ENCODE results near the gene COL4A6.

COL4A6 gene

GRCh38 chrX:108316456-108316855 lies 121.8 kb downstream of the COL4A6 start:
- Mint-ChIP-seq H3K4me1 (no peaks in the 10 kb centered on the region), H3K4me3 (no peak overlapping the region), H3K27me3 (no peaks in the 10 kb centered on the region), H3K9me3 (peaks cover 3% of the 10 kb centered on the region), H3K36me3 (no peaks in the 10 kb centered on the region), H3K27ac (no peak overlapping the region)
- no peak for ATAC-seq

- Mint-ChIP-seq H3K4me3 (no peak overlapping the region), H3K36me3 (no peaks in the 10 kb centered on the region)
- ATAC-seq = no peak
These were observed 124.6 kb downstream of the COL4A6 start for GRCh38 chrX:108313669-108314068.

DNA sequence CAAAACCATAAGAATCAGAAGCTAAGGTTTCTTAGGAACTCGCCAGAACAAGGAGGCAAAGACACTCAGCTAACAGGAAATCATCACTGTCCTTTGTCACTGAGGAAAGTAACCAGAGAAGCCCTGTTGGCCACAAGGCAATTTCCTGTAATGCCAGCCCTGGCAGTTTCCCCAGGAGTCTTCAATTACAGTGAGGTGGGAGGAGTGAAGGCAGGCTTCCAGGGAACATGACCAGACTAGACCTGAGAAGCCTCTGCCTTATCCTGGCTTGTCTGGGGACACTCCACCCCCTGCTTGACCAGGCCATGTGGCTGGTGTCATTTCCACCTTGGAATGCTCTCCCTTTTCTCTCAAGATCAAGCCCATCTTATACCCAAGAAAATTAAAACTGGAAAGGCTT lies 125.3 kb downstream of the COL4A6 start:
- no peaks in the 10 kb centered on the region for H3K27me3 Mint-ChIP-seq
- peaks cover 3% of the 10 kb centered on the region for H3K9me3 Mint-ChIP-seq
- no peaks in the 10 kb centered on the region for H3K4me1 Mint-ChIP-seq
- no peak for ATAC-seq
- no peak overlapping the region for H3K27ac Mint-ChIP-seq
- no peak overlapping the region for H3K4me3 Mint-ChIP-seq
- no peaks in the 10 kb centered on the region for H3K36me3 Mint-ChIP-seq

More at GRCh38 chrX:108313669-108314068, 124.6 kb downstream of the COL4A6 start:
- H3K9me3 Mint-ChIP-seq = peaks cover 3% of the 10 kb centered on the region
- no peaks in the 10 kb centered on the region for H3K27me3 Mint-ChIP-seq
- no peaks in the 10 kb centered on the region for H3K4me1 Mint-ChIP-seq
- H3K27ac Mint-ChIP-seq = no peak overlapping the region

DNA sequence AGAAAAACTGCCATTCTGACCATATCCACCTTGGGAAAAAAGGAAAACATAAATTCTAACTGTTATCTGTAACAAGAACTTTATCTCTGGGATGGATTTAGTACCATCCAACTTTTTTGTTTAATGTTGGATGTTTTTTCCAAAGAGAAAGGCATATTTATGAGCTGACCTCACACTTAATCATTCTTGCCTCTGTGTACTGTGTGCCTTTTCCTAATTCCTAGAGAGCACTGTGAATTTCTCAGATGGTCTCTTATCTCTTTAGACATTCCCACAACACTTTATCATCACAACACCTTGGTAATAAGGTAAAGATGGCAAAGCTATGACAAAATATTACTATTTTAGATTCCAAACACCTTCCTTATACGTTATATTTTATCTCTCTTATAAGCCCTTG lies 126.2 kb downstream of the COL4A6 start:
- H3K4me1 Mint-ChIP-seq = no peaks in the 10 kb centered on the region
- H3K27me3 Mint-ChIP-seq = no peaks in the 10 kb centered on the region
- peaks cover 2% of the 10 kb centered on the region for H3K9me3 Mint-ChIP-seq
- H3K27ac Mint-ChIP-seq = no peak overlapping the region
- ATAC-seq = no peak
- H3K4me3 Mint-ChIP-seq = no peak overlapping the region
- no peaks in the 10 kb centered on the region for H3K36me3 Mint-ChIP-seq

DNA sequence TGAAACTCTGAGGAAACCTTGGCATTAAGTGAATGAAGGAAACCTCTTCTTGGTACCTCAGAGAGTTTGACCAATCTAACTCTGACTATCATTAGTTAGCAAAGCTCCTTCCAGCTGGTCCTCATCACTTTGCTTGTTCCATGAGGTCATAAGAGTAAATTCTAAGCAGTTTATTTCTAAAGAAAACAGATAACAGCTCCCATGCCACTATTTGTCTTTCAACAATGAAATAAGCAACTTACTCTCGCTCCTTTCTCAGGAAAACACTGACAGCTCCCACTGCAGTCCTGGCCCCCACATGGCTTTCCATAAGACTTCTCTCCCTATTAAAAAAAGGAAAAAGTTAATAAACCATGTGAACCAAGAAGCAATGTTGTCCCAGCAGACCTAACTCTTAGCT lies 127.7 kb downstream of the COL4A6 start:
- no peak overlapping the region for H3K4me3 Mint-ChIP-seq
- H3K27ac Mint-ChIP-seq = no peak overlapping the region
- H3K27me3 Mint-ChIP-seq = no peaks in the 10 kb centered on the region
- no peaks in the 10 kb centered on the region for H3K4me1 Mint-ChIP-seq
- H3K9me3 Mint-ChIP-seq = no peaks in the 10 kb centered on the region
- no peak for ATAC-seq
- no peaks in the 10 kb centered on the region for H3K36me3 Mint-ChIP-seq

GRCh38 chrX:108309144-108309543 lies 129.1 kb downstream of the COL4A6 start:
- no peak for ATAC-seq

DNA sequence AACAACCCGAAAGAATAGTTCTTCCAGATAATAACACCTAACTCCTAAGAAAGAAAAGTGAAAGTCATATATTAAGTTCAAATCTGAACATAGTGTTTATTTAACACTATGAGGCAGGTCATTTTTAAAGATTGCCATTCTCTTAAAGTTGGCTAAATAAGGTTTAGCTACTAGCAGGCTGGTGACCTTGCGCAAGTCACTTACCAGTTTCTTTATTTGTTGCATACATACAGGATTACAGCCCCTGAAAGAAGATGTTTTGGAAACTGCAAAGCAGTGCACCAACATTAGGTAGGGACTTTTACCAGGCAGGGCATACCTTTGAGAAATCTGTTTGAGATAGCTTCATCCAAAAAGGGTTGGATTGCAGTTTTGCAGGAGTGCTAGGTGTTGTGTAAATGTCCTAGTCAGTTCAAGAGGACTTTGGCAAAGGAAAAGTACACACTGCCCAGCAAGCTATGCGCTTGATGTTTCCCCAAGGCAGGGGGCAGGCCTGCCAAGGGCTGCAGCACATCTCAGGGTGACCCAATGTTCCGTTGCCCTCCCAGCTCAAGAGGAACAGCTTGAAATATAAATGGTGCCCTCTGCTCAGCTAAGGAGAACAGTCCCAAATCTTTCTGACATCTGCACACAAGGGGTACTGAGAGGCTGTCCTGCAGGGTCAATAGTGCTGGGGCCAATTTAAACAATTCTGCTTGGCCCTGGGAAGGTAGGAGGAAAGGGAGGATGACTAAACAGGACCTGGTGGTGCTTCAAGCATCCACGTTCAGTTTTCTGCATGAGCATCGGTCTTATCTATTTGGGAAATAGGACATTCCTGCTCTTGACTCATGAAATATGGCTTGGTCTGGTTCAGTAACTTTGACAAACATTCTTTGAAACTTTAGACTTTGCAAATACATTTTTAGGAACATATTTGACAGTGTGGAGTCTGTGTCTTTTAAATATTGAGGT lies 130.8 kb downstream of the COL4A6 start:
- no peaks in the 10 kb centered on the region for H3K27me3 Mint-ChIP-seq
- H3K4me3 Mint-ChIP-seq = no peak overlapping the region
- no peaks in the 10 kb centered on the region for H3K4me1 Mint-ChIP-seq
- no peak for ATAC-seq
- no peaks in the 10 kb centered on the region for H3K36me3 Mint-ChIP-seq
- no peaks in the 10 kb centered on the region for H3K9me3 Mint-ChIP-seq
- H3K27ac Mint-ChIP-seq = no peak overlapping the region

More at GRCh38 chrX:108309144-108309543, 129.1 kb downstream of the COL4A6 start:
- Mint-ChIP-seq H3K4me1 (no peaks in the 10 kb centered on the region), H3K36me3 (no peaks in the 10 kb centered on the region), H3K27me3 (no peaks in the 10 kb centered on the region), H3K9me3 (no peaks in the 10 kb centered on the region), H3K27ac (no peak overlapping the region), H3K4me3 (no peak overlapping the region)

DNA sequence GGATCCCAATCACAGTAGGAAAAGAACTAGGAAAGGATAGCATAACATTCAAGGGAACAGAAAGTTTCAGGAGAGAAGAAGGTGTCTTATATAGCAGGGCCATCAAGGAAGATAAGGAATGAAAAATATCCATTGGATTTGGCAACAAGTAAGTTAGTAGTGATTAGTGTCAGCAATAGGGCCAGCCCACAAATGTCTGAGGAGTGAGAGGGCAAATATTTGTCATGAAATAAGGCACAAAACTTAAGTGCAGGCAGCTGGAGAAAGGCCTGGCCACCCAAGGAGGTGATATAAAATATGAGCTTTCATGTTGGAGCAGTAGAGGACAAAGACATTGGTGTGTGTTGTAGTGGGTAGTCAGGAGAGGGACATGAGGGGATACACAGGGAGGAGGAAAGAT lies 132.1 kb downstream of the COL4A6 start:
- no peak overlapping the region for H3K27ac Mint-ChIP-seq

GRCh38 chrX:108304757-108305156 lies 133.5 kb downstream of the COL4A6 start:
- Mint-ChIP-seq H3K4me3 (no peak overlapping the region), H3K9me3 (no peaks in the 10 kb centered on the region), H3K27me3 (no peaks in the 10 kb centered on the region), H3K27ac (no peak overlapping the region), H3K36me3 (no peaks in the 10 kb centered on the region), H3K4me1 (no peaks in the 10 kb centered on the region)
- ATAC-seq = no peak

More for the DNA sequence above, 132.1 kb downstream of the COL4A6 start:
- Mint-ChIP-seq H3K4me1 (no peaks in the 10 kb centered on the region), H3K27me3 (no peaks in the 10 kb centered on the region), H3K9me3 (no peaks in the 10 kb centered on the region), H3K4me3 (no peak overlapping the region), H3K36me3 (no peaks in the 10 kb centered on the region)
- ATAC-seq = no peak

- ATAC-seq = no peak
- Mint-ChIP-seq H3K4me3 (no peak overlapping the region), H3K9me3 (no peaks in the 10 kb centered on the region), H3K27ac (no peak overlapping the region), H3K27me3 (no peaks in the 10 kb centered on the region), H3K36me3 (no peaks in the 10 kb centered on the region), H3K4me1 (no peaks in the 10 kb centered on the region)
These were observed 134.0 kb downstream of the COL4A6 start for GRCh38 chrX:108304210-108304609.

DNA sequence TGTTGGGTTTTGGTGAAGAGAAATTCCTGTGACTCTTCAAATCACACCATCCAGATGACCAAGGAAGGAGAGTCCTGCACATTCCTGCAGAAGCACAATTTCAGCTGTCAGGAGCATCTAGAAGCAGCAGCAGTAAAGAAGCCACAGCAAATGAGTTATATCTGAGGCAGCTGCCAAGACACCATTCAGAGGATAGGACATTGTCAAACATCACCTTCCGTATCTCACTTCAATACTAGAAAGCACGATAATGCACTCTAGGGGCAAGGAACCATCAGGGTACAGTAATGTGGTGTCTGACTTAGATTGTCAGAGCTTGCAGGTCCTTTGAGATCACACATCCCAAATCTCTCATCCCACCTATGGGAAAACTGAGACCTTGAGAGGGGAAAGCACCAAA lies 134.5 kb downstream of the COL4A6 start:
- Mint-ChIP-seq H3K4me1 (no peaks in the 10 kb centered on the region), H3K4me3 (no peak overlapping the region), H3K36me3 (no peaks in the 10 kb centered on the region), H3K27ac (no peak overlapping the region), H3K9me3 (no peaks in the 10 kb centered on the region), H3K27me3 (no peaks in the 10 kb centered on the region)
- ATAC-seq = no peak

GRCh38 chrX:108299704-108300103 lies 138.5 kb downstream of the COL4A6 start:
- no peaks in the 10 kb centered on the region for H3K4me1 Mint-ChIP-seq
- H3K9me3 Mint-ChIP-seq = no peaks in the 10 kb centered on the region
- no peaks in the 10 kb centered on the region for H3K27me3 Mint-ChIP-seq
- H3K4me3 Mint-ChIP-seq = no peak overlapping the region
- no peak for ATAC-seq
- H3K27ac Mint-ChIP-seq = no peak overlapping the region
- H3K36me3 Mint-ChIP-seq = no peaks in the 10 kb centered on the region

- Mint-ChIP-seq H3K4me3 (no peak overlapping the region), H3K36me3 (no peaks in the 10 kb centered on the region), H3K4me1 (no peaks in the 10 kb centered on the region), H3K27ac (no peak overlapping the region), H3K27me3 (no peaks in the 10 kb centered on the region), H3K9me3 (no peaks in the 10 kb centered on the region)
- ATAC-seq = no peak
These were observed 139.1 kb downstream of the COL4A6 start for GRCh38 chrX:108299101-108299591.

- no peaks in the 10 kb centered on the region for H3K9me3 Mint-ChIP-seq
- no peak overlapping the region for H3K4me3 Mint-ChIP-seq
- H3K27ac Mint-ChIP-seq = no peak overlapping the region
- no peaks in the 10 kb centered on the region for H3K4me1 Mint-ChIP-seq
- ATAC-seq = no peak
- H3K36me3 Mint-ChIP-seq = no peaks in the 10 kb centered on the region
- H3K27me3 Mint-ChIP-seq = no peaks in the 10 kb centered on the region
These were observed 140.0 kb downstream of the COL4A6 start for GRCh38 chrX:108298165-108298602.

DNA sequence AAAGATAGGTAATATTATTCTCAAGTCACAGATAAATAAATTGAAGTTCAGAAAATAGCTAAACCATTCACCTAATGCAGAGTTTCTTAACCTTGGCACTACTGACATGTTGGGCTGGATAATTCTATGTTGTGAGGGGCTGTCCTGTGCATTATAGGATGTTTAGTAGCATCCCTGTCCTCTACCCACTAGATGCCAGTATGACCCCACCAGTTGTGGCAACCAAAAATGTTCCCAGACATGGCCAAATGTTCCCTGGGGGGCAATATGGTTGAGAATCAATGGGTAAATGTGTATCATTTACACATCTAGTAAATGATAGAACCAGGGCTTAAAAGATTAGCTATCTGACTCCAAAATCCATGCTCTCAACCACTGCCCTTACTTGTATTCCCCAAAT lies 140.9 kb downstream of the COL4A6 start:
- ATAC-seq = no peak
- no peak overlapping the region for H3K27ac Mint-ChIP-seq
- no peaks in the 10 kb centered on the region for H3K9me3 Mint-ChIP-seq
- no peaks in the 10 kb centered on the region for H3K27me3 Mint-ChIP-seq
- no peak overlapping the region for H3K4me3 Mint-ChIP-seq
- no peaks in the 10 kb centered on the region for H3K36me3 Mint-ChIP-seq
- H3K4me1 Mint-ChIP-seq = no peaks in the 10 kb centered on the region

GRCh38 chrX:108292053-108292452 lies 146.2 kb downstream of the COL4A6 start:
- Mint-ChIP-seq H3K9me3 (no peaks in the 10 kb centered on the region), H3K36me3 (no peaks in the 10 kb centered on the region), H3K27me3 (no peaks in the 10 kb centered on the region), H3K4me3 (no peak overlapping the region), H3K4me1 (no peaks in the 10 kb centered on the region), H3K27ac (no peak overlapping the region)
- ATAC-seq = no peak
